ENCODE measurements around the gene CCL27.

The CCL27 gene

DNA sequence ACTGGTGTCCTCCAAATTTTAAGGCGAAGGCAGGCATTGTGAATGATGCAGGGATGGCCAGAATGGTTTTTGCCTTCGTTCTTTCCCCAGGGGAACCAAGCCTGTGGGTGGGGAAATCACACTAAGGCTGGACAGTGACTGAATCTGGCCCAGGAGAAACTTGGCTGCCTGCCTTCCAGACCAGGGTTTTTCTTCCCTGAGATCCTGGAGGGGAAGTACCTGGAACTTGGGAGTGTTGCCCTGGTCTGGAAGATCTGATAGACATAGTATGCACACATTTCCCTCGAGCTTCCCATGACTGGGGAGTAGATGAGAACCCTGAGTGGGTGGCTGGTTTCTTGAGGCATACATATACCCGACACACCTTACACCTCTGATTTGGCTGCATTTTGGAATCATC lies 11.1 kb downstream of the CCL27 start:
- Histone ChIP-seq H3K36me3 (peaks cover 14% of the 10 kb centered on the region), H3K4me1 (peaks cover 44% of the 10 kb centered on the region), H3K9me3 (no peaks in the 10 kb centered on the region), H3K4me3 (ENCODE audit: low read depth, low read length) (peak overlapping the region; percentile 59), H3K27me3 (no peaks in the 10 kb centered on the region)
- DNase-seq = peak; percentile 42
- no peak for TF ChIP-seq CTCF (IDR thresholded peaks at IDR 0.05; ENCODE audit: low read depth, low read length)

GRCh38 chr9:34650816-34651215 lies 11.6 kb downstream of the CCL27 start:
- peaks cover 14% of the 10 kb centered on the region for H3K36me3 ChIP-seq
- H3K9me3 ChIP-seq = no peaks in the 10 kb centered on the region
- H3K4me3 ChIP-seq (ENCODE audit: low read depth, low read length) = no peak overlapping the region
- no peak for DNase-seq
- TF ChIP-seq CTCF (IDR thresholded peaks at IDR 0.05; ENCODE audit: low read depth, low read length) = no peak
- H3K27me3 ChIP-seq = no peaks in the 10 kb centered on the region
- peaks cover 48% of the 10 kb centered on the region for H3K4me1 ChIP-seq

- DNase-seq = no peak
- Histone ChIP-seq H3K4me3 (ENCODE audit: low read depth, low read length) (no peak overlapping the region), H3K27me3 (no peaks in the 10 kb centered on the region), H3K9me3 (no peaks in the 10 kb centered on the region), H3K4me1 (peaks cover 32% of the 10 kb centered on the region), H3K36me3 (peaks cover 14% of the 10 kb centered on the region)
- TF ChIP-seq CTCF (IDR thresholded peaks at IDR 0.05; ENCODE audit: low read depth, low read length) = no peak
These were observed 13.8 kb downstream of the CCL27 start for GRCh38 chr9:34648673-34649072.

DNA sequence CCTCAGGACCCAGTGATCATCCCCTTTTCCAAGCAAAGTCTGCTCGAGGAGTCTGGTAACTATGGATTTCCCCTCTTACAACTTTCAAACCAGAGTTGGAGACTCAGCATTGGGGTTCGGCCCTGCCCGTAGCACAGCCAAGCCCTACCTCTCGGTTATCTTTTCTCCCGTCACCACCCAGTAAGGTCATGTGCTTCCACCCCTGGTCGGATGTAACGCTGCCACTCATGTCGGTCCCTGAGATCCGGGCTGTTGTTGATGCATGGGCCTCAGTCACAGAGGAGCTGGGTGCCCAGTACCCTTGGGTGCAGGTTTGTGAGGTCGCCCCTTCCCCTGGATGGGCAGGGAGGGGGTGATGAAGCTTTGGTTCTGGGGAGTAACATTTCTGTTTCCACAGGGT lies 14.8 kb downstream of the CCL27 start:
- H3K4me3 ChIP-seq (ENCODE audit: low read depth, low read length) = peak overlapping the region; percentile 93
- H3K36me3 ChIP-seq = peaks cover 14% of the 10 kb centered on the region
- no peak for DNase-seq
- H3K27me3 ChIP-seq = no peaks in the 10 kb centered on the region
- H3K9me3 ChIP-seq = no peaks in the 10 kb centered on the region
- H3K4me1 ChIP-seq = peaks cover 22% of the 10 kb centered on the region
- TF ChIP-seq CTCF (IDR thresholded peaks at IDR 0.05; ENCODE audit: low read depth, low read length) = no peak

DNA sequence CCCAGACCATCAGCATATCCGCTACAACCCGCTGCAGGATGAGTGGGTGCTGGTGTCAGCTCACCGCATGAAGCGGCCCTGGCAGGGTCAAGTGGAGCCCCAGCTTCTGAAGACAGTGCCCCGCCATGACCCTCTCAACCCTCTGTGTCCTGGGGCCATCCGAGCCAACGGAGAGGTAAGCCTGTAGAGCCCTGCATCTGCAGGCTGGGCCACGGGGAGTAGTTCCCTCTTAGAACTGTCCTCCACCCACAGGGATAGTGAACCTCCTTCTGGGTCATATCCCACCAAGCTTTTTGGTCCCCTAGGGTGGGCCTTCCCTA lies 15.4 kb downstream of the CCL27 start:
- Histone ChIP-seq H3K36me3 (peaks cover 14% of the 10 kb centered on the region), H3K9me3 (no peaks in the 10 kb centered on the region)

More for the DNA sequence above, 15.4 kb downstream of the CCL27 start:
- TF ChIP-seq CTCF (IDR thresholded peaks at IDR 0.05; ENCODE audit: low read depth, low read length) = no peak
- no peaks in the 10 kb centered on the region for H3K27me3 ChIP-seq
- H3K4me1 ChIP-seq = peaks cover 18% of the 10 kb centered on the region
- DNase-seq = no peak
- H3K4me3 ChIP-seq (ENCODE audit: low read depth, low read length) = peak overlapping the region; percentile 93

All from BE2C (cell line).